ENCODE measurements around the gene PRAMEF15. TPM values are rescaled to one million over a fixed set of nuclear protein-coding genes. Genes with fewer than 3 reads are reported as not detected.

PRAMEF15 gene
- total RNA-seq, result not detected in 2 replicates

GRCh38 chr1:13315281-13315680 lies at the start of gene PRAMEF15:
TSS of gene PRAMEF15 (plus strand) at chr1:13315581. CDS start at chr1:13318408, 2,827 bp downstream.

GRCh38 chr1:13285037-13285436 lies 30.3 kb upstream of the PRAMEF15 start, which contains the start of gene PRAMEF8:
TSS of gene PRAMEF8 (minus strand) at chr1:13285137. CDS start at chr1:13284091, 1,046 bp downstream.

GRCh38 chr1:13303239-13303638 lies 12.1 kb upstream of the PRAMEF15 start, which contains the start of gene PRAMEF33:
TSS of gene PRAMEF33 (plus strand) at chr1:13303539. CDS start at chr1:13305955, 2,416 bp downstream.

GRCh38 chr1:13347034-13347433 lies 31.7 kb downstream of the PRAMEF15 start, which contains the start of gene PRAMEF14:
TSS of gene PRAMEF14 (minus strand) at chr1:13347134. CDS start at chr1:13345314, 1,820 bp downstream.

Other genes with a start within 250 kb of the PRAMEF15 start
- gene PRAMEF25, start 244.8 kb upstream of the PRAMEF15 start, total RNA-seq, result not detected in 2 replicates
- not detected in 2 replicates for gene HNRNPCL2, start 198.7 kb upstream of the PRAMEF15 start, total RNA-seq
- gene PRAMEF26, start 159.6 kb upstream of the PRAMEF15 start, total RNA-seq, result not detected in 2 replicates
- gene HNRNPCL4, start 149.9 kb upstream of the PRAMEF15 start, total RNA-seq, result not detected in 2 replicates
- gene PRAMEF9, start 143.7 kb upstream of the PRAMEF15 start, total RNA-seq, result not detected in 2 replicates
- gene PRAMEF13, start 114.2 kb upstream of the PRAMEF15 start, total RNA-seq, result not detected in 2 replicates
- not detected in 2 replicates for gene PRAMEF18, start 89.4 kb upstream of the PRAMEF15 start, total RNA-seq
- not detected in 2 replicates for gene PRAMEF5, start 61.4 kb upstream of the PRAMEF15 start, total RNA-seq
- gene PRAMEF8, start 30.4 kb upstream of the PRAMEF15 start, total RNA-seq, result not detected in 2 replicates
- gene PRAMEF33, start 12.0 kb upstream of the PRAMEF15 start, total RNA-seq, result not detected in 2 replicates
- gene PRAMEF14, start 31.6 kb downstream of the PRAMEF15 start, total RNA-seq, result not detected in 2 replicates
- not detected in 2 replicates for gene PRAMEF19, start 56.4 kb downstream of the PRAMEF15 start, total RNA-seq
- not detected in 2 replicates for gene PRAMEF17, start 74.1 kb downstream of the PRAMEF15 start, total RNA-seq
- gene PRAMEF20, start 94.9 kb downstream of the PRAMEF15 start, total RNA-seq, result not detected in 2 replicates
- 0.11 TPM in 1 of 2 replicates, not detected in the other for gene LRRC38, start 198.4 kb downstream of the PRAMEF15 start, total RNA-seq

Data from dermis lymphatic vessel endothelial cell (primary cell).